OCI-LY3 (cell line): ENCODE measurements around the gene RAP1GAP.

ENCODE experiments used
- H2AFZ ChIP-seq: fragments of 200-600, 300-600 bp; shearing (Covaris generic); 2 replicates; pipeline ENCODE4 v1.6.0; 2014; ENCODE audit warnings: antibody characterized with exemption, low read depth, low read length
- H3K27ac ChIP-seq: fragments of 200-600, 300-600 bp; sonication (generic); 2 replicates; pipeline ENCODE4 v1.5.1; 2014; ENCODE audit warnings: mild to moderate bottlenecking, low read length, moderate library complexity, mixed read lengths
- H3K27me3 ChIP-seq: fragments of 200-600, 300-600 bp; sonication (generic); 2 replicates; pipeline ENCODE4 v1.6.1; 2014; ENCODE audit warnings: low read depth, low read length, mixed read lengths
- H3K36me3 ChIP-seq: fragments of 200-600, 300-600 bp; sonication (generic); replicated peaks from 2 replicates; pipeline ENCODE3; 2014; ENCODE audit warnings: low read depth, low read length, mixed read lengths
- H3K4me1 ChIP-seq: fragments of 300-600, 200-600 bp; sonication (generic); 2 replicates; pipeline ENCODE4 v1.6.1; 2014; ENCODE audit warnings: low read length, mixed read lengths
- H3K4me2 ChIP-seq: fragments of 200-600, 300-600 bp; sonication (generic); 2 replicates; pipeline ENCODE4 v1.6.1; 2014; ENCODE audit warnings: low read length, mixed read lengths
- H3K4me3 ChIP-seq: fragments of 300-600, 200-600 bp; sonication (generic); 2 replicates; pipeline ENCODE4 v1.5.1; 2014; ENCODE audit warnings: antibody characterized with exemption, mild to moderate bottlenecking, low read length, moderate library complexity
- H3K79me2 ChIP-seq: fragments of 300-600, 200-600 bp; shearing (Covaris generic); 2 replicates; pipeline ENCODE4 v1.6.1; 2014; ENCODE audit warnings: mild to moderate bottlenecking, low read length, mixed read lengths
- H3K9ac ChIP-seq: fragments of 300-600, 200-600 bp; shearing (Covaris generic); 2 replicates; pipeline ENCODE4 v1.6.0; 2014; ENCODE audit warnings: mild to moderate bottlenecking, low read length, moderate library complexity
- H3K9me3 ChIP-seq: fragments of 200-600, 300-600 bp; shearing (Covaris generic); 2 replicates; pipeline ENCODE4 v1.6.1; 2014; ENCODE audit warnings: low read length, mixed read lengths; ENCODE audit not compliant: insufficient read depth
- H4K20me1 ChIP-seq: fragments of 200-600, 300-600 bp; sonication (generic); 2 replicates; pipeline ENCODE4 v1.6.1; 2016; ENCODE audit warnings: low read length, mixed read lengths; ENCODE audit not compliant: insufficient read depth
- CTCF ChIP-seq: fragments of 200-600, 300-600 bp; sonication (generic); IDR thresholded peaks from 2 replicates; pipeline ENCODE4 v1.5.1; 2014; ENCODE audit warnings: antibody characterized with exemption, low read length, low read depth
- EZH2phosphoT487 ChIP-seq: fragments of 200-600 bp; shearing (Covaris generic); IDR thresholded peaks from 2 replicates; pipeline ENCODE4 v1.6.1; 2018; ENCODE audit warnings: antibody characterized with exemption, mixed run types, low read depth

RAP1GAP gene

GRCh38 chr1:21672478-21673276 is 3.5 kb upstream of the RAP1GAP start:
- Histone ChIP-seq H3K36me3 (no peaks in the 10 kb centered on the region), H3K9ac (no peak overlapping the region), H4K20me1 (no peaks in the 10 kb centered on the region), H3K27ac (no peak overlapping the region), H3K4me2 (no peak overlapping the region), H2AFZ (no peak overlapping the region), H3K79me2 (no peaks in the 10 kb centered on the region), H3K27me3 (no peaks in the 10 kb centered on the region), H3K4me1 (no peaks in the 10 kb centered on the region), H3K9me3 (no peaks in the 10 kb centered on the region), H3K4me3 (no peak overlapping the region)
- TF ChIP-seq EZH2phosphoT487 (no peak), CTCF (no peak)

- Histone ChIP-seq H3K4me2 (no peak overlapping the region), H3K9me3 (no peaks in the 10 kb centered on the region)
- TF ChIP-seq CTCF (no peak), EZH2phosphoT487 (no peak)
Observed at GRCh38 chr1:21671915-21672314, 2.8 kb upstream of the RAP1GAP start.

GRCh38 chr1:21670956-21671902 is 2.1 kb upstream of the RAP1GAP start:
- no peaks in the 10 kb centered on the region for H3K27me3 ChIP-seq
- H3K4me2 ChIP-seq, result no peak overlapping the region
- H3K27ac ChIP-seq, result no peak overlapping the region
- H3K9me3 ChIP-seq, result no peaks in the 10 kb centered on the region
- TF ChIP-seq EZH2phosphoT487 (no peak), CTCF (no peak)
- H3K36me3 ChIP-seq, result no peaks in the 10 kb centered on the region
- no peak overlapping the region for H3K4me3 ChIP-seq
- H4K20me1 ChIP-seq, result no peaks in the 10 kb centered on the region
- H3K9ac ChIP-seq, result no peak overlapping the region
- H3K4me1 ChIP-seq, result no peaks in the 10 kb centered on the region
- H3K79me2 ChIP-seq, result no peaks in the 10 kb centered on the region
- no peak overlapping the region for H2AFZ ChIP-seq

More at GRCh38 chr1:21671915-21672314, 2.8 kb upstream of the RAP1GAP start:
- no peaks in the 10 kb centered on the region for H3K79me2 ChIP-seq
- no peaks in the 10 kb centered on the region for H4K20me1 ChIP-seq
- no peaks in the 10 kb centered on the region for H3K27me3 ChIP-seq
- no peak overlapping the region for H2AFZ ChIP-seq
- no peak overlapping the region for H3K27ac ChIP-seq
- no peak overlapping the region for H3K4me3 ChIP-seq
- H3K4me1 ChIP-seq, result no peaks in the 10 kb centered on the region
- no peaks in the 10 kb centered on the region for H3K36me3 ChIP-seq
- H3K9ac ChIP-seq, result no peak overlapping the region
